ENCODE measurements around the gene CRHR2.

The CRHR2 gene

GRCh38 chr7:30679664-30680063 lies 2.6 kb downstream of the CRHR2 start:
- no peak overlapping the region for H3K27ac ChIP-seq (ENCODE audit: low read depth, low read length)
- TF ChIP-seq EZH2phosphoT487 (IDR thresholded peaks at IDR 0.05; ENCODE audit: borderline replicate concordance, low read length) (no peak), CTCF (IDR thresholded peaks at IDR 0.05; ENCODE audit: low read depth, low read length, poor library complexity, severe bottlenecking) (no peak)
- no peaks in the 10 kb centered on the region for H3K9me2 ChIP-seq (replicated peaks; ENCODE audit: control insufficient read depth, low read length)
- peaks cover 15% of the 10 kb centered on the region; the same call in 1 of the 2 replicates for H4K20me1 ChIP-seq (ENCODE audit: control insufficient read depth, insufficient read depth, low read depth, low read length)
- peaks cover 42% of the 10 kb centered on the region for H3K27me3 ChIP-seq (ENCODE audit: control insufficient read depth, low read length)
- H3F3A ChIP-seq (ENCODE audit: control insufficient read depth, insufficient read depth) = no peaks in the 10 kb centered on the region
- H3K4me2 ChIP-seq (ENCODE audit: low read length) = no peak overlapping the region
- H3K36me3 ChIP-seq (ENCODE audit: control insufficient read depth, low read length) = no peaks in the 10 kb centered on the region
- H3K4me3 ChIP-seq (ENCODE audit: low read length) = no peak overlapping the region
- no peaks in the 10 kb centered on the region for H3K9me3 ChIP-seq (ENCODE audit: control insufficient read depth, insufficient read depth, low read length)
- no peaks in the 10 kb centered on the region for H3K4me1 ChIP-seq (ENCODE audit: control insufficient read depth, low read length)
- H3K79me2 ChIP-seq (ENCODE audit: control insufficient read depth, low read length) = no peaks in the 10 kb centered on the region

- H3K36me3 ChIP-seq (ENCODE audit: control insufficient read depth, low read length) = no peaks in the 10 kb centered on the region
- TF ChIP-seq EZH2phosphoT487 (IDR thresholded peaks at IDR 0.05; ENCODE audit: borderline replicate concordance, low read length) (no peak), CTCF (IDR thresholded peaks at IDR 0.05; ENCODE audit: low read depth, low read length, poor library complexity, severe bottlenecking) (no peak)
- H4K20me1 ChIP-seq (ENCODE audit: control insufficient read depth, insufficient read depth, low read depth, low read length) = peaks cover 15% of the 10 kb centered on the region; the same call in 1 of the 2 replicates
- no peaks in the 10 kb centered on the region for H3K4me1 ChIP-seq (ENCODE audit: control insufficient read depth, low read length)
- no peak overlapping the region for H3K4me2 ChIP-seq (ENCODE audit: low read length)
- H3K27me3 ChIP-seq (ENCODE audit: control insufficient read depth, low read length) = peaks cover 34% of the 10 kb centered on the region
- H3K27ac ChIP-seq (ENCODE audit: low read depth, low read length) = no peak overlapping the region
- no peaks in the 10 kb centered on the region for H3F3A ChIP-seq (ENCODE audit: control insufficient read depth, insufficient read depth)
- H3K79me2 ChIP-seq (ENCODE audit: control insufficient read depth, low read length) = no peaks in the 10 kb centered on the region
- no peak overlapping the region for H3K4me3 ChIP-seq (ENCODE audit: low read length)
- no peaks in the 10 kb centered on the region for H3K9me2 ChIP-seq (replicated peaks; ENCODE audit: control insufficient read depth, low read length)
- H3K9me3 ChIP-seq (ENCODE audit: control insufficient read depth, insufficient read depth, low read length) = no peaks in the 10 kb centered on the region
Observed at GRCh38 chr7:30678805-30679204, 3.5 kb downstream of the CRHR2 start.

- TF ChIP-seq CTCF (IDR thresholded peaks at IDR 0.05; ENCODE audit: low read depth, low read length, poor library complexity, severe bottlenecking) (no peak), EZH2phosphoT487 (IDR thresholded peaks at IDR 0.05; ENCODE audit: borderline replicate concordance, low read length) (no peak)
- H3K27me3 ChIP-seq (ENCODE audit: control insufficient read depth, low read length) = peaks cover 24% of the 10 kb centered on the region
- H3K27ac ChIP-seq (ENCODE audit: low read depth, low read length) = no peak overlapping the region
- peaks cover 15% of the 10 kb centered on the region; the same call in 1 of the 2 replicates for H4K20me1 ChIP-seq (ENCODE audit: control insufficient read depth, insufficient read depth, low read depth, low read length)
- H3K79me2 ChIP-seq (ENCODE audit: control insufficient read depth, low read length) = no peaks in the 10 kb centered on the region
- no peaks in the 10 kb centered on the region for H3K4me1 ChIP-seq (ENCODE audit: control insufficient read depth, low read length)
- no peak overlapping the region for H3K4me3 ChIP-seq (ENCODE audit: low read length)
- H3K9me3 ChIP-seq (ENCODE audit: control insufficient read depth, insufficient read depth, low read length) = no peaks in the 10 kb centered on the region
- H3F3A ChIP-seq (ENCODE audit: control insufficient read depth, insufficient read depth) = no peaks in the 10 kb centered on the region
- H3K9me2 ChIP-seq (replicated peaks; ENCODE audit: control insufficient read depth, low read length) = no peaks in the 10 kb centered on the region
- no peaks in the 10 kb centered on the region for H3K36me3 ChIP-seq (ENCODE audit: control insufficient read depth, low read length)
- H3K4me2 ChIP-seq (ENCODE audit: low read length) = no peak overlapping the region
Observed at GRCh38 chr7:30674876-30675275, 7.4 kb downstream of the CRHR2 start.

Data from DOHH2 (cell line).